ENCODE measurements around the gene VPS13D.

Gene VPS13D

GRCh38 chr1:12546771-12547585, 317.1 kb downstream of the VPS13D start:
- Histone ChIP-seq H3K36me3 (ENCODE audit: insufficient read depth, low read length) (no peaks in the 10 kb centered on the region), H3K9me3 (ENCODE audit: low read depth, low read length) (no peaks in the 10 kb centered on the region), H3K9ac (ENCODE audit: insufficient read length) (no peak overlapping the region), H3K27ac (no peak overlapping the region), H3K4me3 (no peak overlapping the region)
- TF ChIP-seq FOXP2 (optimal IDR thresholded peaks at IDR 0.05; ENCODE audit: control extremely low read depth, extremely low read length, insufficient read depth) (no peak), EZH2 (IDR thresholded peaks at IDR 0.05) (no peak), POLR2AphosphoS5 (IDR thresholded peaks at IDR 0.05; ENCODE audit: borderline replicate concordance, low read depth, low read length) (no peak)
- no peak for DNase-seq (ENCODE audit: low read depth, low spot score)

- no peak overlapping the region for H3K9ac ChIP-seq (ENCODE audit: insufficient read length)
- TF ChIP-seq POLR2AphosphoS5 (IDR thresholded peaks at IDR 0.05; ENCODE audit: borderline replicate concordance, low read depth, low read length) (no peak), FOXP2 (optimal IDR thresholded peaks at IDR 0.05; ENCODE audit: control extremely low read depth, extremely low read length, insufficient read depth) (no peak), EZH2 (IDR thresholded peaks at IDR 0.05) (no peak)
- H3K36me3 ChIP-seq (ENCODE audit: insufficient read depth, low read length), result no peaks in the 10 kb centered on the region
- no peak for DNase-seq (ENCODE audit: low read depth, low spot score)
- H3K27ac ChIP-seq, result no peak overlapping the region
- no peaks in the 10 kb centered on the region for H3K9me3 ChIP-seq (ENCODE audit: low read depth, low read length)
- no peak overlapping the region for H3K4me3 ChIP-seq
Observed at GRCh38 chr1:12547586-12548225, 317.9 kb downstream of the VPS13D start.

- TF ChIP-seq EZH2 (IDR thresholded peaks at IDR 0.05) (no peak), FOXP2 (optimal IDR thresholded peaks at IDR 0.05; ENCODE audit: control extremely low read depth, extremely low read length, insufficient read depth) (no peak), POLR2AphosphoS5 (IDR thresholded peaks at IDR 0.05; ENCODE audit: borderline replicate concordance, low read depth, low read length) (no peak)
Observed at GRCh38 chr1:12548279-12548972, 318.6 kb downstream of the VPS13D start.

GRCh38 chr1:12548973-12549459, 319.2 kb downstream of the VPS13D start:
- Histone ChIP-seq H3K36me3 (ENCODE audit: insufficient read depth, low read length) (no peaks in the 10 kb centered on the region), H3K27ac (no peak overlapping the region), H3K9ac (ENCODE audit: insufficient read length) (no peak overlapping the region), H3K4me3 (no peak overlapping the region), H3K9me3 (ENCODE audit: low read depth, low read length) (no peaks in the 10 kb centered on the region)
- TF ChIP-seq EZH2 (IDR thresholded peaks at IDR 0.05) (no peak), FOXP2 (optimal IDR thresholded peaks at IDR 0.05; ENCODE audit: control extremely low read depth, extremely low read length, insufficient read depth) (no peak), POLR2AphosphoS5 (IDR thresholded peaks at IDR 0.05; ENCODE audit: borderline replicate concordance, low read depth, low read length) (no peak)
- no peak for DNase-seq (ENCODE audit: low read depth, low spot score)

More at GRCh38 chr1:12548279-12548972, 318.6 kb downstream of the VPS13D start:
- no peak for DNase-seq (ENCODE audit: low read depth, low spot score)
- Histone ChIP-seq H3K4me3 (no peak overlapping the region), H3K9me3 (ENCODE audit: low read depth, low read length) (no peaks in the 10 kb centered on the region), H3K27ac (no peak overlapping the region), H3K36me3 (ENCODE audit: insufficient read depth, low read length) (no peaks in the 10 kb centered on the region), H3K9ac (ENCODE audit: insufficient read length) (no peak overlapping the region)

- Histone ChIP-seq H3K27ac (no peak overlapping the region), H3K9ac (ENCODE audit: insufficient read length) (no peak overlapping the region), H3K4me3 (no peak overlapping the region), H3K36me3 (ENCODE audit: insufficient read depth, low read length) (no peaks in the 10 kb centered on the region), H3K9me3 (ENCODE audit: low read depth, low read length) (no peaks in the 10 kb centered on the region)
- DNase-seq (ENCODE audit: low read depth, low spot score), result no peak
- TF ChIP-seq EZH2 (IDR thresholded peaks at IDR 0.05) (no peak), FOXP2 (optimal IDR thresholded peaks at IDR 0.05; ENCODE audit: control extremely low read depth, extremely low read length, insufficient read depth) (no peak), POLR2AphosphoS5 (IDR thresholded peaks at IDR 0.05; ENCODE audit: borderline replicate concordance, low read depth, low read length) (no peak)
Observed at GRCh38 chr1:12549460-12550349, 319.9 kb downstream of the VPS13D start.

GRCh38 chr1:12551584-12551983, 321.8 kb downstream of the VPS13D start:
- Histone ChIP-seq H3K36me3 (ENCODE audit: insufficient read depth, low read length) (no peaks in the 10 kb centered on the region), H3K4me3 (no peak overlapping the region), H3K9ac (ENCODE audit: insufficient read length) (no peak overlapping the region), H3K27ac (no peak overlapping the region), H3K9me3 (ENCODE audit: low read depth, low read length) (no peaks in the 10 kb centered on the region)
- no peak for TF ChIP-seq FOXP2 (optimal IDR thresholded peaks at IDR 0.05; ENCODE audit: control extremely low read depth, extremely low read length, insufficient read depth)
- no peak for TF ChIP-seq POLR2AphosphoS5 (IDR thresholded peaks at IDR 0.05; ENCODE audit: borderline replicate concordance, low read depth, low read length)
- no peak for TF ChIP-seq EZH2 (IDR thresholded peaks at IDR 0.05)
- DNase-seq (ENCODE audit: low read depth, low spot score), result no peak

- no peak overlapping the region for H3K4me3 ChIP-seq
- no peak overlapping the region for H3K27ac ChIP-seq
- H3K36me3 ChIP-seq (ENCODE audit: insufficient read depth, low read length), result no peaks in the 10 kb centered on the region
- H3K9ac ChIP-seq (ENCODE audit: insufficient read length), result no peak overlapping the region
- DNase-seq (ENCODE audit: low read depth, low spot score), result no peak
- TF ChIP-seq POLR2AphosphoS5 (IDR thresholded peaks at IDR 0.05; ENCODE audit: borderline replicate concordance, low read depth, low read length) (no peak), FOXP2 (optimal IDR thresholded peaks at IDR 0.05; ENCODE audit: control extremely low read depth, extremely low read length, insufficient read depth) (no peak), EZH2 (IDR thresholded peaks at IDR 0.05) (no peak)
- H3K9me3 ChIP-seq (ENCODE audit: low read depth, low read length), result no peaks in the 10 kb centered on the region
Observed at GRCh38 chr1:12552111-12552888, 322.5 kb downstream of the VPS13D start.

All from SK-N-MC (cell line).